GM10266 (cell line): ENCODE measurements around the gene EID2B.

Experiments used
- DNase-seq: peaks from one replicate; pipeline ENCODE4 v3.0.0; 2012; ENCODE audit errors: extremely low spot score
- CTCF ChIP-seq: IDR thresholded peaks from 2 replicates; pipeline ENCODE4 v1.5.1; 2012; ENCODE audit warnings: mild to moderate bottlenecking, low read depth; ENCODE audit not compliant: control insufficient read depth, insufficient read depth; ENCODE audit errors: missing control alignments

Gene EID2B, protein sequence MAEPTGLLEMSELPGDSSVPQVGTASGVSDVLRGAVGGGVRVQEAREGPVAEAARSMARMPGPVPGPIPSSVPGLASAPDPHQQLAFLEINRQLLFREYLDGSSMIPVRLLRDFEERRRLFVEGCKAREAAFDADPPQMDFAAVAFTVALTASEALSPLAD

DNA sequence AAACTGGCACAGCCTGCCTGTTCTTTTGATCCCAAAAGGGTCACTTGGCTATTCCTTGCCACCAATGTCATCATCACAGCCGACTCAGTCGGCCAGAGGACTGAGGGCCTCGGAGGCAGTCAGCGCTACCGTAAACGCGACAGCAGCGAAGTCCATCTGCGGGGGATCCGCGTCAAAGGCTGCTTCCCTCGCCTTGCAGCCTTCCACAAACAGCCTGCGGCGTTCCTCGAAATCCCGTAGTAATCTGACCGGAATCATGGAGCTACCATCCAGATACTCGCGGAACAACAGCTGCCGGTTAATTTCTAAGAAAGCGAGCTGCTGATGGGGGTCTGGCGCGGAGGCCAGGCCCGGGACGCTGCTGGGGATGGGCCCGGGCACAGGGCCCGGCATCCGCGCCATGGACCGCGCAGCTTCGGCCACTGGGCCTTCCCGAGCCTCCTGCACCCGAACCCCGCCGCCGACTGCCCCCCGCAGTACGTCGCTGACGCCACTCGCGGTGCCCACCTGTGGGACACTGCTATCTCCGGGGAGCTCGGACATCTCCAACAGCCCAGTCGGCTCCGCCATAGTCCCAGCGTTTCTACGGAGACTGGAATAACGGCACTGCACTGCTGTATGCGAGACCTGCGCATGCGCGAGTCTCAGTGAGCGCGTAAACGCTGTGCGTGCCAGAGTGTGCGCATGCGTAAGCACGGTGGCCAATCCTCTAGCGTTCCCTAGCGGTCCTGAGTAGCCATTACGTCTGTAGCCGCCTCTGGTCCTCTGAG, at the start of gene EID2B:
EID2B (minus strand) TSS at position 620 of the 770 bp plus-strand sequence; CDS start at position 570, 50 bp downstream.
- peak; percentile 99 for TF ChIP-seq CTCF
- DNase-seq = peak; percentile 98

DNA sequence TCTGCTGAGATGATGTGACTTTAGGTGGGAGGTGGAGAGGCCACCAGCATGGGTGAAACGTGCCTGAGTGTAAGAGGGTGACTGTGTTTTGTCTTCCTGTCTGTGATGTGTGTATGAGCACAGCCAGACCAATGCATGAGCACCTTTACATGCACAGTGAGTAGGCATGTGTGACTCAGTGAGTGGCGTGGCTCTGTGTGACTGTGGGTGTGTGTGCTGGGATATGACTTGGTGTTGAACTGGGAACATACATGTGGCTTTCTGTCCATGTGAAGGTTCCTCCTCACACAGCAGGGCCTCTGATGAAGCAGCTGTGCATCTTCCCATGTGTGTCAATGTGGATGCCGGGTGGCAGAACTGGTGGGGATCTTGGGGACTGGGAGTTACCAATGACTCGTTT, 49.8 kb upstream of the EID2B start:
- no peak for TF ChIP-seq CTCF
- no peak for DNase-seq

- TF ChIP-seq CTCF = no peak
- no peak for DNase-seq
These were observed 36.0 kb upstream of the EID2B start for GRCh38 chr19:39568604-39569003.

GRCh38 chr19:39566064-39566463, 33.4 kb upstream of the EID2B start:
- DNase-seq = no peak
- TF ChIP-seq CTCF = no peak

DNA sequence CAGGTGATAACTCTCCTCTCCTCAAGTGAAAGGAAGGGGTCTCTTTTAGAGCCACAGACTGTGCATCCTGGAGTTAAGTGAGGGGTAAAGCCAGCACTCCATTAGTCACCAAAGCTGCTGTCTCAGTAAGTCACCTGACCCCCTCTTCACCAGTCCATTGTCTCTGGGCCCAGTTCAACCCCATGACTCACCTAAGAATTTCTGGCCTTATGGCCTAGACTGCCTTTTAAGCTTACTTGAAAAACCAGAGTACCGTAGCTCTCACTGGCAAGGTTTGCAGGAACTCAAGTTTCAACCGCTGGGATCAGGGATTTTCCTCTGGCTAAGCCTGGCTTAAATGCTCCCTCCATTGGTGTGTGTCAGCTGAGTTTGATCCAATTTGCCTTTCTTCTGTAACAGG, 30.8 kb upstream of the EID2B start:
- no peak for DNase-seq
- TF ChIP-seq CTCF = no peak

GRCh38 chr19:39558624-39559117, 26.0 kb upstream of the EID2B start:
- TF ChIP-seq CTCF = no peak
- no peak for DNase-seq
